ENCODE data around the gene ILDR1.

The ILDR1 gene

GRCh38 chr3:121992601-121993560 is 29.2 kb downstream of the ILDR1 start:
- no peak for DNase-seq (ENCODE audit: low spot score)

- DNase-seq (ENCODE audit: low spot score) = no peak
Observed at GRCh38 chr3:121989943-121990342, 32.1 kb downstream of the ILDR1 start.

- no peak for DNase-seq (ENCODE audit: low spot score)
Observed at GRCh38 chr3:121988146-121988545, 33.9 kb downstream of the ILDR1 start.

GRCh38 chr3:121985846-121986245 is 36.2 kb downstream of the ILDR1 start:
- DNase-seq (ENCODE audit: low spot score) = no peak

DNA sequence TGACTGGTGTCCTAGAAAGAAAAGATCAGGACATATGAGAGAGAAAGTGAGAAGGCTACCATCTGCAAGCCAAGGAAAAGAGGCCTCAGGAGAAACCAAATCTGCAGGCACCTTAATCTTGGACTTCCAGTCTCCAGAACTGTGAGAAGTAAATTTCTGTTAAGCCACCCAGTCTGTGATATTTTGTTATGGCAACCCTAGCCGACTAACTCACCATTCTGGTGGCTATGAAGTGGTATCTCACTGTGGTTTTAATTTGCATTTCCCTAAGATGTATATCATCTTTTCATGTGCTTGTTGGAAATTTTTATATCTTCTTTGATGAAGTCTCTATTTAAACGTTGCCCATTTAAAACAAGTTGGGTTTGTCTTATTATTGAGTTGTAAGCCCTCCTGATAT is 40.6 kb downstream of the ILDR1 start:
- DNase-seq (ENCODE audit: low spot score) = no peak

- no peak for DNase-seq (ENCODE audit: low spot score)
Observed at GRCh38 chr3:121980450-121980796, 41.6 kb downstream of the ILDR1 start.

DNA sequence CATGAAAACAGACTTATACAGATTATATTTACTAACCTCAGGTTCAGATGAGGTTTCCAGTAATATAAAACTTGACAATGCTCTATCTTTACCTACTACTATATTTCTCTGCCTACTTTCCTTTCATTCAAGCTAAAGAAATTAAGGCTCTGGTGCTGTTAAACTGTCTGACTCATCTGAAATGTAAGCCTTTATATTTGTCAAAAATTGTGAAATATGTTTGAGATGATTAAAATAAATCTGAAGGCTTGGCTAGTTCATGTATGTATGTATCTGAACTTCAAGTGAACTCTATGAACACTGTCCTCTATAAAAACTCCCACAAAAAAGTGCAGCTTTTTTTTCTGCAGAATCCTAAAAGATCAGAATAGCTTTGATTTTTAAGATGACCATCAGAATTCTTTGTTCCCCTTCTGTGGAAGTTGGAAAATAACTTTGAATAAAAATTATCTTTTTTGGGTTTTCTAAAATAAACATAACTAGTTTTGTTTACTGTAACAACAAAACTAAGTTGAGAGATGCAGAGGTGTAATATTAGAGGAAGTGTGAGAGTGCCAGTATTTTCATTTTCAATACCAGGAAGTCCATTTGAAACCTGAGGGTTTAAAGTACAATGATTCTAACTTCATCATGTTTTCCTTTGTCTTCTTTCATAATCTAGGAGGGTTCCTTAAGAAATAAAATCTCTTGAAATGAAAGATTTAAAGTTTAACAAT is 42.2 kb downstream of the ILDR1 start:
- DNase-seq (ENCODE audit: low spot score) = no peak

DNA sequence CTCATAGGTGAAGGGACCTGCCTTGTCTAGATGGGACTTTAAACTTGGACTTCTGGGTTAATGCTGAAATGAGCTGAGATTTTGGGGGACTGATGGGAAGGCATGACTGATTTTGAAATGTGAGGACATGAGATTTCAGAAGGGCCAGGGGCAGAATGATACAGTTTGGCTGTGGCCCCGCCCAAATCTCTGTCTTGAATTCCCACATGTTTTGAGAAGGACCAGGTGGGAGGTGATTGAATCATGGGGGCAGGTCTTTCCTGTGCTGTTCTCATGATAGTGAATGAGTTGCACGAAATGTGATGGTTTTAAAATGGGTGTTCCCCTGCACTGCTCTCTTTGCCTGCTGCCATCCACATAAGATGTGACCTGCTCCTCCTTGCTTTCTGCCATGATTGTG is 42.8 kb downstream of the ILDR1 start:
- DNase-seq (ENCODE audit: low spot score) = no peak

- DNase-seq (ENCODE audit: low spot score) = no peak
Observed at GRCh38 chr3:121976727-121977126, 45.3 kb downstream of the ILDR1 start.

- no peak for DNase-seq (ENCODE audit: low spot score)
Observed at GRCh38 chr3:121975702-121976302, 46.2 kb downstream of the ILDR1 start.

DNA sequence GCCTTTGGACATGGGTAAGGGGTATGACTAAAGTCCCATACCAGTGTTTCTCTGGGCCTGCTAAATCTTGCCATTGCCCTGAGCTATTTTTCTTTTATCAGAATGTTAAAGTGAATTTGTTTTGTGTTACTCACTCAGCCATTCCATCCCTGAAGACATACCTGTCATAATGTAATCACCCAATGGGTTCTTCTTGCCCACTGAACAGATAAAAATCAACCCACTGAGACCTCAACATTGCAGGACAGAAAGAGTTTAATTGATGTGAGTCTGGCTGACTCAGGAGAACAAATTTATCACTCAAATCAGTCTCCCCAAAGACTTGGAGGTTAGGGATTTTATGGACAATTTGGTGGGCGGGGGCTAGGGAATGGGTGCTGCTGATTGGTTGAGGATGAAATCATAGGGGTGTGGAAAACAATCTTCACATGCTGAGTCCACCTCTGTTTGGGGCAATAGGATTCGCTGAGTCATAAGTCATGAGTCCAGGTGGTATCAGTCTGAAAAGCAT is 47.4 kb downstream of the ILDR1 start:
- DNase-seq (ENCODE audit: low spot score) = no peak

GRCh38 chr3:121970047-121970446 is 52.0 kb downstream of the ILDR1 start:
- DNase-seq (ENCODE audit: low spot score) = no peak

- DNase-seq (ENCODE audit: low spot score) = no peak
Observed at GRCh38 chr3:121969631-121970030, 52.4 kb downstream of the ILDR1 start.

DNA sequence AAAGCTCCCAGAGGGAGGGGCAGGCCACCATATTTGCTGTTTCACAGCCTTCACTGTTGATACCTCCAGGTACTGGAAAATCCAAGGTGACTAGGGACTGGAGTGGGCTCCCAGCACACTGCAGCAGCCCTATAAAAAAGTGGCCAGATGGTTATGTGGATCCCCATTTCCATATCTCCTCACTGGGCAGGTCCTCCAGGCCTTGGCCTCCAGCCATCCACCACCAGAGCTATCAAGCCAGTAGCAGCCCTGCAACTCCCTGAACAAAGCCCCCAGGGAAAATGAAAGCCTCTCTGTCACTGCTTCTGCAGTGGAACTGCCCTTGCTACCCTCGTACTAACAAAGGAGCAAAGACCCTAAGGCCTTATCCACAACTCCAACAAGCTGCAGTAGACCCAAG is 58.4 kb downstream of the ILDR1 start:
- no peak for DNase-seq (ENCODE audit: low spot score)

DNA sequence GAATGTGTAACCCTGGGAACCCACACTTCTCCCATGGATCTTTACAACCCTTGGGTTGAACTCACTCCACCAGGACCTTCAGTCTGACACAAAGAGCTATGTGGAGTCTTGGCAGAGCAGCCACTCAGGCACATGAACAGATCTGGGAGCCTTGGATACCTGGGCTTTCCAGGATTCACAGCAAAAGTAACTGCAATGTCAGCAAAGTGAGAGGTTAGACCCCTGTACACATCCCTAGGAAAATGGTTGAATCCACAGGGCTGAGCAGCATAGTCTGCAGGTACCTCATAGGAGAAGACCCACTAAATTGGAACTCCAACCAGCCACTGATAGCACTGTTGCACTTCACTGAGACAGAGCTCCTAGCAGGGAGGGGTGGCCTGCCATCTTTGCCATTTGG is 59.6 kb downstream of the ILDR1 start:
- no peak for DNase-seq (ENCODE audit: low spot score)

- DNase-seq (ENCODE audit: low spot score) = no peak
Observed at GRCh38 chr3:121961283-121961682, 60.8 kb downstream of the ILDR1 start.

- DNase-seq (ENCODE audit: low spot score) = no peak
Observed at GRCh38 chr3:121958801-121959200, 63.2 kb downstream of the ILDR1 start.

- no peak for DNase-seq (ENCODE audit: low spot score)
Observed at GRCh38 chr3:121957674-121958415, 64.2 kb downstream of the ILDR1 start.

- DNase-seq (ENCODE audit: low spot score) = no peak
Observed at GRCh38 chr3:121956363-121956762, 65.7 kb downstream of the ILDR1 start.

DNA sequence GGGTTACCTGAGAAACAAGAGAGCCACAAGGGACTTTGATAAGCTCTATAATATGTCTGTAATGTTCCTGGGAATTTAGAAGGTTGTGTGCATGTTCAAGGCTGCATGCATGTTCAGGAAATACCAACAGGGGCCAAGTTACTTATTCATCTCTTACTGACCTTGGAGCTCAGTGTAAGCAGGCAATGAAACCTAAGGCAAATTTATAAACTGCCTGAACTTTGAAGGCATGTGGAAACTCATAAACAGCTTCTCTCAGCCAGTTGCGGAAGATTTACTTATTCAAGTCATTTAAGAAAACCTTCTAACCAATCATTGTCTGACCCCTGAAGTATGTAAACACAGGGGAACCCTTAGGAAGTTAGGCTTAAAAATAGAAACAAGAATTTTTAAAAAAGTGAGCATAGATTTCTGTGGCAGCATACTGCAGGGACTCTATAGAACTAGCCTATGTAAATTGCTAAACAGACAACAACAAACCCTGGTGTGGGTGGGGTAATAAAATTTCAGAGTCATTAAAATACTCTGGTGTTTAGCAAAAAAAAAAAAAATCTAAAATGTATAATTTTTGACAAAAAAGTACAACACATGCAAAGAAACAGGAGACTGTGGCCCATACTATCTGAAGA is 70.6 kb downstream of the ILDR1 start:
- no peak for DNase-seq (ENCODE audit: low spot score)

DNA sequence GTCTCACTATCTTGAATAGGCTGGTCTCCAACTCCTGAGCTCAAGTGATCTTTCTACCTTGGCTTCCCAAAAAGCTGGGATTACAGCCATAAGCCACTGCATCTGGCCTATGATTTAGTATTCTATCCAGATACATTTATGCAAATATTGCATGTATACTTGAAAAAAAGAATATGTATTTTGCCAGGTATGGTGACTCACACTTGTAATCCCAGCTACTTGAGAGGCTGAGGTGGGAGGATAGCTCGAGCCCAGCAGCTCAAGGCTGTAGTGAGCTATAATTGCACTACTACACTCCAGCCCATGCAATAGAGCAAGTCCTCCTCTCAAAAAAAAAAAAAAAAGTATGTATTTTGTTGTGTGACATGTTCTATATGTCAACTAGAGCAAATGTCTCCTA is 73.4 kb downstream of the ILDR1 start:
- no peak for DNase-seq (ENCODE audit: low spot score)

DNA sequence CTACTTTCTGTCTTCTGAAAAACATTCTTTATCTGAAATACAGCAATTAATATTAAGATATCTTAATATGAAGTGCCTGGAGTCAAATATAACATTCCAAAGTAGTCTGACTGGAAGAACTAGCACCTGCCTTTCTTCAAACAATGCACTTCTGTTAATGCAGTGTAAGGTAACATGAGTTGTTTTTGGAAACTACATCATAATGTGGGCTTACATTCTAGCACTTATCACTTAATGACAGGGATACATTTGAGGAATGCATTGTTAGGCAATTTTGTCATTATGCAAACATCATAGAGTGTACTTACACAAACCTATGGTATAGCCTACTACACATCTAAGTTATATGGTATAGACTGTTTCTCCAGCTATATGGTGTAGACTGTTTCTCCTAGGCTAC is 78.6 kb downstream of the ILDR1 start:
- DNase-seq (ENCODE audit: low spot score) = no peak
